ENCODE results near the gene CDCA4.

The CDCA4 gene

GRCh38 chr14:104966261-104966865, 54.5 kb downstream of the CDCA4 start:
- H3K36me3 ChIP-seq = no peaks in the 10 kb centered on the region
- H3K4me1 ChIP-seq = peaks cover 16% of the 10 kb centered on the region
- DNase-seq = peak; percentile 8

DNA sequence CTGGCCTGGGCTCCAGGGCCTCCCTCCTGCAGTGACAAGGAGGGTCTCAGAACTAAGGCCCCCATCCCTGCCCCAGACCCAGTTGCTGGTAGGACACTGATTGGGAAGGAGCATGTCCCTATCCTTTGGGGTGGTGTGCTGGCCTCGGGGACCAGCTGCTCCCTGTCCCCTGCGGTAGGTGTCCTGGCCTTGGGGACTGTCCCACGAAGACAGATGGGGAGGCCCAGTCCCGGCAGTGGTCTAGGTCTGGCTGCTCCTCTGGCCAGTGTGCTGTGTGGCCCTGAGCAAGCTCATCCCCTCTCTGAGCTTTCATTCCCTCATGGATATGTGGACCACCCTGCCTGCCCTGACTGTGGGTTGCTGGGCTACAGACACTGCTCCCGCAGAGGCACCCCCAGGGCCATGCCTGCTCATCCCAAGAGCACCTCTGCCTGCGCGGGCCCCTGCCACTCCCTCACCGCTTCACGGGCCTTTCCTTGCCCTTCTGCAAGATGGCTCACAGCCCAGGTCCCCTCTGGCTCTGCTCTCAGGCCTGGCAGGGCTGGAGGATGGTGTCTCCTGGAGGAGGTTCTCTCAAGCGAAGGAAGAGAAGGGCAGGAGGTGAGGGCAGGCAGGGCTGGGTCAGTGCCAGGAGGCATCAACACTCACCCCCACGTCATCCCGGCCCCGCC, 55.2 kb downstream of the CDCA4 start:
- Histone ChIP-seq H3K36me3 (no peaks in the 10 kb centered on the region), H3K9me3 (no peaks in the 10 kb centered on the region), H3K4me1 (peaks cover 16% of the 10 kb centered on the region), H3K27me3 (no peaks in the 10 kb centered on the region), H3K4me3 (ENCODE audit: low read depth, low read length) (no peak overlapping the region)
- DNase-seq = peak; percentile 7
- no peak for TF ChIP-seq CTCF (IDR thresholded peaks at IDR 0.05; ENCODE audit: low read depth, low read length)

More at GRCh38 chr14:104966261-104966865, 54.5 kb downstream of the CDCA4 start:
- Histone ChIP-seq H3K9me3 (no peaks in the 10 kb centered on the region), H3K27me3 (no peaks in the 10 kb centered on the region), H3K4me3 (ENCODE audit: low read depth, low read length) (no peak overlapping the region)
- no peak for TF ChIP-seq CTCF (IDR thresholded peaks at IDR 0.05; ENCODE audit: low read depth, low read length)

DNA sequence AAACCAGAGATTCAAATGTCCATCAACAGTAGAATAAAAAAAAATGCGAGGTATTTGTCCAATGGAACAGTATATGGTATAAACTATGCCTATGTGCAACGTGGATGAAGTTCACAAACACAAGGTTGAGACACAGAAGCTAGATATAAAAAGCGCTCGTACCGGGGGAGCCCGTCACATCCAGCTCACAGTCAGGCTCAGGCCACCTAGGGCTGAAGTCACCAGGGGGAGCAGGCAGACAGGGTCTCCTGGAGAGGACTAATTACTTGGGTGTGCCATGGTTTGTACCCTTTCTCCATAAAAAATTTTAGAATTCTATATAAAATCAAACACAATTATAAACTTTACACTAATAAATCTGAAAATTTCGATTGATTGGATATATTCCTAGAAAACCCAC, 56.3 kb downstream of the CDCA4 start:
- TF ChIP-seq CTCF (IDR thresholded peaks at IDR 0.05; ENCODE audit: low read depth, low read length) = no peak
- no peak overlapping the region for H3K4me3 ChIP-seq (ENCODE audit: low read depth, low read length)
- H3K9me3 ChIP-seq = no peaks in the 10 kb centered on the region
- no peaks in the 10 kb centered on the region for H3K36me3 ChIP-seq
- H3K27me3 ChIP-seq = no peaks in the 10 kb centered on the region
- peaks cover 16% of the 10 kb centered on the region for H3K4me1 ChIP-seq
- peak; percentile 1 for DNase-seq

All from BE2C (cell line).